Motor neuron (in vitro differentiated cells): Measurements from ENCODE around the gene ITPR1. TPM values are rescaled to one million over a fixed set of nuclear protein-coding genes. Genes with fewer than 3 reads are reported as not detected.

ENCODE experiments used
- ATAC-seq, 8 experiments: fragments of 200-7000 bp; cut with Tn5 transposase; replicated peaks in 6 of 8; 2 replicates each; pipeline ENCODE4 v1.8.0; 2021; ENCODE audit warnings: mild to moderate bottlenecking in 8 of 8, moderate library complexity in 8 of 8
- H3K27ac ChIP-seq, 2 donors: fragments of 250-450 bp; sonication (Bioruptor Pico); 2 replicates each; pipeline ENCODE4 v1.9.0; 2021; ENCODE audit warnings: antibody characterized with exemption in 2 of 2, mild to moderate bottlenecking in 2 of 2, moderate library complexity in 1 of 2
- H3K4me1 ChIP-seq, 2 donors: fragments of 250-450 bp; sonication (Bioruptor Pico); replicated peaks in 1 of 2; 2 replicates each; pipeline ENCODE4 v1.6.1; 2021; ENCODE audit warnings: antibody characterized with exemption in 2 of 2, mild to moderate bottlenecking in 2 of 2, moderate library complexity in 1 of 2
- H3K4me3 ChIP-seq, 5 donors: fragments of 250-450 bp; sonication (Bioruptor Pico); 2 replicates each; pipeline ENCODE4 v1.9.0; 2021; ENCODE audit warnings: antibody characterized with exemption in 5 of 5, mild to moderate bottlenecking in 5 of 5, moderate library complexity in 4 of 5
- WGBS, 10 experiments: fragments of 450-650 bp; shearing (Covaris generic); methylation state at CpG; one replicate each; pipeline ENCODE4 v1.0.0; 2022; 5-methylcytosine and 5-hydroxymethylcytosine counted together
- in situ Hi-C, 9 experiments: fragments of 400-800 bp; cut with MboI; loops; one replicate each; pipeline ENCODE4 v1.15.0; 2021; ENCODE audit warnings: low sequenced_read_pairs in 9 of 9, low pct_unique_long_range_greater_than_20kb in 2 of 9; ENCODE audit not compliant: unreplicated experiment in 9 of 9
- total RNA-seq, 8 experiments: library from RNA; unstranded; fragments of 300-600 nt; gene quantifications; 2 replicates each; pipeline versions ENCODE4 v1.2.3 to v1.2.4, GENCODE V29; 2022

Gene ITPR1
- total RNA-seq, 8 experiments from 2014 or later: 2.2 to 167 (median 12.2) TPM

DNA sequence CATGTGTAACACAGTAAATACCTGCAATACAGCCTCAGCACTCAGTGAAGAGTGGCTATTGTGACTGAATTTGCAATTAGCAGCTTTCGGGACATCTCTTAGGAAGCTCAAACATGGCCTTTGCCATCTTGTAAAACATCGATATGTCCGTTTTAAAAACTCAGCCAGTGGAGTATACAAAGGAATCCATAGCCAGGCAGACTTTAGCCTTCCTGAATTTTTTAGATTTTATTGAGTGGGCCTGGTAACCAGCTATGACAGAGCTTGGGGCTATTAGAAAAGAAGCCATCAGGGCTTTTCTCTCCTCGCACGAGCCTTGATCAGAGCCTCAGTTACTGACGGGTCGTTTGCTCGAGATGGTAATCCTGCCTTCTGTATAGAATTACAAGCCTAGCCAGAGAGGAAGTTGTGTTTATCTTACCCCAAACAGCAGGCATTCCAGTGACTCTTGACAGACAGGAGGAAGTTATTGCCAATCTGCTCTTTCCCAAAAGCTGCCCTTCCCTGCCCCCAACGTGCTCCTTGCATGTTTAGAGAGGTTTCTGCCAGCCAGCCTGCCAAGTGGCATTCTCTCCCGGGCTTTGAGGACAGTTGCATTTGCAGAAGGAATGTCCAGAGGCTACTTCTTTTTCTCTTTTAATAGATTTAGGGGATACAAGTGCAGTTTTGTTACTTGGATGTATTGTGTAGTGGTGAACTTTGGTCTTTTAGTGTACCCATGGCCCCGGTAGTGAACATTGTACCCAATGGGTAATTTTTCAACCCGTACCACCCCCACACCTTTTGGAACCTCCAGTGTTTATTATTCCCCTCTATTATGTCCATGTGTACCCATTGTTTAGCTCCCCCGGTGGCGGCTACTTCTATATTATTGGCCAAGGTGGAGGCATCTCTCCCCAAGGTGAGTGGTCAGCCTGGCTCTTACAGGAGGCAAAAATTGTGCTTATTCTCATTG, 40.6 kb downstream of the ITPR1 start:
- H3K4me3 ChIP-seq: no peak overlapping the region
- in situ Hi-C loops: no loop called here
- peaks cover 8 to 9% of the 10 kb centered on the region in 2 donors for H3K4me1 ChIP-seq
- WGBS, 10 experiments: 31 to 76% (median 58%) methylated on average over 3 to 12 of the region's 14 CpGs; no CpG with 5 or more reads in 1 of the 10 experiments
- no peak overlapping the region for H3K27ac ChIP-seq
- peak in 3 of 8 experiments; percentile 48 to 87 (median 56) for ATAC-seq

DNA sequence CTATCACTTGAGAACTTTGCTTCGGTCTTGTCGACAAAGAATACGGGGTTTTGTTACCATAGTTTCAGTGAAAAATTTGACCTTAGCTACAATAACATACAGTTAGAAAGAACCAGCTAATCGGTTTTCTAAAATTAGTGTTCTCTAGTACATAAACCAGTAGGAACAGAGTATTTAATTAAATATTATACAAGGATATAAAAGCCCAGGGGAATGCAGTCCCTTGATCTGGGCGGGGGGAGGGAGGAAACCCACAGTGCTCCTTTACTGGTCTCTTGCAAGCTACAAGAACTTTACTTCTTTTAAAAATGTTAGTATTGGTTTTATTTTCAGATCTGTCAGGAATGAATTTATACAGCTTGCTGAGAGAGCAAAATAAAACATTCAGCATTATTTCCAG, 41.8 kb downstream of the ITPR1 start:
- in situ Hi-C loops: no loop called here
- H3K4me1 ChIP-seq: peaks cover 5 to 8% of the 10 kb centered on the region in 2 donors
- H3K4me3 ChIP-seq: no peak overlapping the region
- H3K27ac ChIP-seq: no peak overlapping the region
- no peak for ATAC-seq
- WGBS, 10 experiments: 48 to 93% (median 78%) methylated on average over 1 to 4 of the region's 5 CpGs

DNA sequence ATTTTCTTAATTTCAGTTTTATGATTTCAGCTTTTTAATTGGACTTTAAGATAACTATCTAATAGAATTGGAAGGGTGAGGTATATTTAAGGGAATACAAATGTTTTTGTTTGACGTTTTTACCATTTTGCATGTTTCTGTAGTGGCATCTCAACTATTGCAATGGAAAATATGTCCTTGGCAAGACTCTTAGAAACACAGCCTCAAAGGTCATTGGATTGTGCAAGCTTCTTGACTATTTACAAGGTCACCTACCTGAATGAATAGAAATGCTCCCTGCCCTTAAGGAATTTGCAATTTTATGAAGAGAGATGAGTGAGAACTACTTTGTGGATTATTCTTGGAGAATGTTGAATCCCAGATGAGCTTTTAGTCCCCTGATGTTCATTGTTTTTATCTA, 43.1 kb downstream of the ITPR1 start:
- Histone ChIP-seq H3K4me3 (no peak overlapping the region), H3K27ac (no peak overlapping the region), H3K4me1 (peaks cover 5 to 8% of the 10 kb centered on the region in 2 donors)
- no peak for ATAC-seq
- in situ Hi-C loops: no loop called here
- WGBS, 10 experiments: 18 to 100% (median 78%) methylated on average over 1 of the region's 1 CpG

DNA sequence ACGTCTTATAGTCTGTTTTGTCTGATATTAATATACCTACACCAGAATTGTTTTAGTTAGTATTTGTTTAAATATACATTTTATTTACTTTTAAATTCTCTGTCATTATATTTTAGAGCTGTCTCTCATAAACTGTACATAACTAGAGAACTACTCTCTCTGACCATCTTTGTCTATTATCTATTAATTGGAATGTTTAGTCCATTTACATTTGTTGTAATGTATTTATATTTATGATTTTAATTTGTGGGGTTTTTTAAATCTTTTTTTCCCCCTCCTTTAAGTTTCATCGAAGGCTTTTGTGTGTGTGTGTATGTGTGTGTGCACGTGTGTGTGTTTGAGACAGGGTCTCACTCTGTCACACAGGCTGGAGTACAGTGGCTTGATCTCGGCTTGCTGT, 47.1 kb downstream of the ITPR1 start:
- no peak overlapping the region for H3K4me3 ChIP-seq
- no peaks in the 10 kb centered on the region for H3K4me1 ChIP-seq
- 33 to 100% (median 96%) methylated on average over 1 to 4 of the region's 4 CpGs; no CpG with 5 or more reads in 1 of the 10 experiments for WGBS, 10 experiments
- in situ Hi-C loops: no loop called here
- ATAC-seq: no peak
- no peak overlapping the region for H3K27ac ChIP-seq

DNA sequence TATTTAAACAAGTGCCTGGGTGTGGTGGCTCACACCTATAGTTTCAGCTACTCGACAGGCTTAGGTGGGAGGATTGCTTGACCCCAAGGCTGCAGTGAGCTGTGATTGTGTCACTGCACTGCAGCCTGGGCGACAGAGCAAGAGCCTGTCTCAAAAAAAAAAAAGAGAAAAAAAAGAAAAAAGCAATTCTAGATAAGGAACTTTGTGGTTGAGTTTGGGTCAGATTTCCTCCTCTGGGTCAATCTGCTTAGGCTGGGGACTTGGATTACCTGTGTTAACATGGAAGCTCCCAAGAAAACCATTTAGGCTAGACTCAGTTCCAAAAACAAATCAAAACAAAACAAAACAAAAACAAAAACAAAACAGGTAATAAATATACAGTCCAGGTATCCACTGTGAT, 50.0 kb downstream of the ITPR1 start:
- 41 to 100% (median 80%) methylated on average over 1 to 2 of the region's 2 CpGs; no CpG with 5 or more reads in 1 of the 10 experiments for whole genome bisulfite sequencing, 10 experiments
- in situ Hi-C loops: no loop called here
- ATAC-seq: no peak

DNA sequence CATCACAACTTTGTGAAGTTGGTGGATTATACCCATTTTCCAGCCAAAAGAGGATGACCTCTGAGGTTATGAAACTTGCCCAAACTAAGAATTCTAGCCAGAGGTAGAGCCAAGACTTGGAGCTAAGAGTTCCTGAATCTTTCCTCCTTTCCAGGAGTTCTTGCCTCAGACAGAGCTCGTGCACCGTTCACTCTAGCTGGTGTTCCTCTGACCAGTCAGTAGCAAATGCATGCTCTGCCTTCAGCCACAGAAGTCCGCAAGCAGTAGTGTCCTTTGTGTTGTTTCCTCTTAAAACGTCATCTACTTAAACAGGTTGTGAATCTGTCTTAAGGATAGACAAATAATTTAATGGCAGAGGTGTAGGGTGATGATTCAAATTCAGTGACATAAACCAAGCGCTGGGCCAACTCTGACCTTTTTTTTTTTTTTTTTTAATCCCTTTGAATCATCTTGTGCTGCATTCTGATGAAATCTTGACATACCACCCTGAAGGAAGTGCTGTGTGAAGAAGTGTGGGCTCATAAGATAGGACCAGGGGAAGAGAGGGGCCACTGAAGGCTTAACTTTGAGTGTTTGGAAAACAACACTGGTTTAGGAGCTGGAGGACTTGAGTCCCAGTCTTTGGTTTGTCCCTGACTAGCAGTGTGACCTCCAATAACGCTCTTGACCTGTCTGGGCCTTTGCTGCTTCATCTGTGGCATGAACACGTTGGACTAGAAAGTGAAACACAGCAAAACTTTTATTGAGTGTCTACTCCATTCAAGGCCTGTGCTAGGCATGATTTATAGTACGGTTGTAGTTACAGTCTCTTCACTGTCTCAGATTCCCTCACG, 53.4 kb downstream of the ITPR1 start:
- Histone ChIP-seq H3K27ac (no peak overlapping the region), H3K4me1 (peaks cover 0 to 3% of the 10 kb centered on the region in 2 donors), H3K4me3 (no peak overlapping the region)
- WGBS, 10 experiments: 48 to 89% (median 84%) methylated on average over 2 to 8 of the region's 9 CpGs
- ATAC-seq: no peak
- in situ Hi-C loops: no loop called here

More for the DNA sequence above, 50.0 kb downstream of the ITPR1 start:
- no peak overlapping the region for H3K27ac ChIP-seq
- no peaks in the 10 kb centered on the region for H3K4me1 ChIP-seq
- H3K4me3 ChIP-seq: no peak overlapping the region

DNA sequence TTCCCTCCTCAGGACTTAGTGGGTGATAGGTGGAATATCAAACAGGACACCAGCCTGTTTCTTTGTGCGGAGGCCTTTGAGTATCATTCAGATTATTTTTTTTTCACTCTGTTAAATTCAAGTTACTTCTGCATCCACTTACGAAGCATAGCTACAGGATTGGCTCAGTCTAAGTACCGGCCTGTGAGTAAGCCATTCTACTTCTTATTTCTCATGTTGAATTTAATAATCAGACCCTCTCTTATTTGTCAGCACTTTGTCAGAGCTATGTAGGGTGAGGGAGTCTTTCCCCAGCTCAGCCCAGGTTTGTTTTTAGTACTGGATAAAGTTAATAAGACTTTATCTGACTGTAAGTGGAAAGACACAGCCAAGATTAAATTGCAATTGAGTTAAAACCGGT, 54.7 kb downstream of the ITPR1 start:
- WGBS, 10 experiments: 51 to 100% (median 83%) methylated on average over 1 to 4 of the region's 4 CpGs
- in situ Hi-C loops: no loop called here
- H3K4me3 ChIP-seq: no peak overlapping the region
- H3K27ac ChIP-seq: no peak overlapping the region
- no peak for ATAC-seq
- H3K4me1 ChIP-seq: peaks cover 0 to 11% of the 10 kb centered on the region in 2 donors

DNA sequence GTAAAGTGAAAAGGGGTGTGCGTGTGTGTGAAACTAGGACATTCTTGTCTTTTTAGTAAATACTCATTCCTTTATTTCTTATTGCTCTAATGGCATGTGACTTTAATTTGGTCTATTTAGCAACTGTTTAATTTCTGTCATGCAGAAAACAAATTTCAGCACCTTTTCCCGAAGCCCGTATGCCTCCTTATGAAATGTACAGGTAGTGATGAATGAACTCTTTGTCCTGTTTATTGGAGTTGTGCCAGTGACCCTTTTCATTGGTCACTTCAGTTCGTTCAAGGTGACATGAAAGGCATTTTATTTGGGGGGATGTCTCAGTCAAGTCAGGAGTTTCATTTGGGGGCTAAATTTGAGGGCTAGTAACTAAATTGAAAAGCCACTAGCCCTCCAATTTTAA, 55.2 kb downstream of the ITPR1 start:
- no peak for ATAC-seq
- H3K4me3 ChIP-seq: no peak overlapping the region
- peaks cover 0 to 14% of the 10 kb centered on the region in 2 donors for H3K4me1 ChIP-seq
- no peak overlapping the region for H3K27ac ChIP-seq
- WGBS, 10 experiments: 54 to 92% (median 82%) methylated on average over 1 to 4 of the region's 4 CpGs
- in situ Hi-C loops: no loop called here

DNA sequence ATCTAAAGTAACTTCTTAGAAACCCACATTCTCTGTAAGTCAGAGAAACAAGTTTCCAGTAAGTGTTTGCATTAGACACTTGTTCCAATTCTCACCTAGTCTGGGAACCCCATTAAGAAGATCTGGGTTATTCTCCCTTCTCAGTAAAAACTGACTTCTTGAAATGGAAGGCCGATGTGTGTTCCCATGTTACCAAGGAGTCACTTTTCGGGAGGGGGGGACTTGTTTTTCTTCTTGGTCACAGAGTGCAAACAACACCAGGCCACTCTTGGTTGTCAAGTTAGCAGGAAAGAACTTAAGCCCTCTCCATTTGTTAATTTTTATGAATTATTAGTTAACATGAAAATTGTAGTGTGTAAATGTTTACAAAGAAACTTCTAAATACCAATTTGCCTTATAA, 55.6 kb downstream of the ITPR1 start:
- no peak overlapping the region for H3K27ac ChIP-seq
- peak in 1 of 8 experiments; percentile 84 for ATAC-seq
- WGBS, 10 experiments: 0 to 95% (median 76%) methylated on average over 1 to 2 of the region's 2 CpGs; no CpG with 5 or more reads in 2 of the 10 experiments
- in situ Hi-C loops: no loop called here
- peaks cover 0 to 14% of the 10 kb centered on the region in 2 donors for H3K4me1 ChIP-seq
- no peak overlapping the region for H3K4me3 ChIP-seq

DNA sequence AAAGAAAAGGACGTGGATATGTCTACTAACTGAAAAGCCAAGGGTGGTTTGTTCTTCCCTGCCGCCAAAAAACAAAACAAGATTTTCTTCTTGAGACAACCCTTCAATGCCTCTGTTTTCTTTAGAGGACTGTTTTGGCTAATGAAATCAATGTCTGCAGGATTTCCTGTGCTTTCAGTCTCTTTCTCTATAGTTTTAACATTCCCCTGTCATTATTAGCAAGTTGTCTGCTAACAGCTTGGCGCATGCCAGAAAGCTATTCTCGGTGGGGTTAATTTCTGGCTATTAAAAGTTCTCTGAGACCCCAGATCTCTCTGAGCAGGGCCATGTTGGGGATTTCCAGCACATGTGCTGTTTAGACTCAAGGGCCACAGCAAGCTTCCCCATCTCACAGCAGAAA, 56.7 kb downstream of the ITPR1 start:
- 20 to 95% (median 83%) methylated on average over 1 to 4 of the region's 4 CpGs; no CpG with 5 or more reads in 1 of the 10 experiments for WGBS, 10 experiments
- in situ Hi-C loops: no loop called here
- no peak overlapping the region for H3K27ac ChIP-seq
- H3K4me3 ChIP-seq: no peak overlapping the region
- peaks cover 0 to 14% of the 10 kb centered on the region in 2 donors for H3K4me1 ChIP-seq
- ATAC-seq: no peak

DNA sequence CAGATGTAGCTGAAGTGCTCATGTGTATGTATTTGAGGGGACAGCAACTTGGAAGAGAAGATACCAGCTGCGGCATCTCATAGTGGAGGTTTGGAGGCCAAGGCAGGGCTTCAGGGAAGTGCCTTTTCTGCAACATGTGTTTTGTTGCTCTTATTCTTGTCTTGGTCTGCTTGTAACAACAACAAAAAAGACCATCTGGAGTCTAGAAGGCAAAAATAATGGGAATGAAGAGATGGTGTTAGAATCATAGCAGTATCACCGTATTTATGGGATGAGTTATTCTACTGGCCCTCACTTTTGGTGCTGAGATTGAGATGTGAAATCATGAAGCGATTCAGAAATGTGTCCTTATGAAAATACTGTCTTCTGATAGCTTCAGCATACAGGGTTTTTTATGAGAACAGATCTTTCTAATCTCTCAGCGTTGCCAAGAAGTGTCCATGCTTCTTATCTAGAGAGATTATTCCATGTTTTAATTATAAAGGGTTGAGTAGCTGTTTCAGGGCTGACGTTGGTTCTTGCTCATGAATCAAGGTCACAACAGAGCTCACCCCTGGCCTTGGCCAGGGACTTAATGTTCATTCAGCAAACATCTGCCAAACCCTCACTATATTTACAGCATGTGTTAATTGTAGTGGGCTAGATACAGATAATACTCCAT, 58.0 kb downstream of the ITPR1 start:
- H3K4me1 ChIP-seq: peaks cover 0 to 14% of the 10 kb centered on the region in 2 donors
- WGBS, 10 experiments: 30 to 100% (median 77%) methylated on average over 2 to 5 of the region's 5 CpGs
- H3K4me3 ChIP-seq: no peak overlapping the region
- no peak for ATAC-seq
- in situ Hi-C loops: no loop called here
- H3K27ac ChIP-seq: no peak overlapping the region

DNA sequence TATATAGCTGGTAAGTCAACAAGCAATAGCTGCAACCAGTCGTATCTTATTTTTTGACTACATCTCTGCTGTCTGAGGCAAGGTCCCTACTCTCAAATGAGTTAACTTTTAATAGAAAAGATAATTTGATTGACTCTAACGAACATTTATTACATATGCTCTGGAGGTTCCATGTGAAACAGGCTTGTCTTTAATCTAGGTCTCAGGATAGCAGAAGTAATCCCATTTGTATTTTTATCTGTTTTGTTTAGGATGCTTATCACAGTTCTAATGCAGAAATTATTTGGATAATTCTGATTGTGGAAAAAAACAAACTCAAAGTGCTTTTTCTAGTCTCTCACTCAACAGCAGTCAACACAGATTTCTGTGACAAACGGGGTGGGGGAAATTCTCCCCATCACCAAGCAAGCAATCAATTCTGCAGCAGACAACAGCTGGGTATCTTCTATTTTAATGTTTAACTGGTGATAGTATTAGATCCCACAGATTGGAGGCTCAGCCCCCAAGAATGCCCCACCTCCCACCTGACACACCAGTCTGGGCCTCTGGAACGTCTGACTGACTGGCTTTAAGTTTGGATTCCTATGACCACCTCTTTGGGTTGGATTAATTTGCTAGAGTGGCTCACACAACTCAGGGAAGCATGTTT, 58.8 kb downstream of the ITPR1 start:
- WGBS, 10 experiments: 18 to 81% (median 70%) methylated on average over 1 to 4 of the region's 4 CpGs; no CpG with 5 or more reads in 2 of the 10 experiments
- no peak for ATAC-seq
- peaks cover 0 to 14% of the 10 kb centered on the region in 2 donors for H3K4me1 ChIP-seq
- no peak overlapping the region for H3K4me3 ChIP-seq
- no peak overlapping the region for H3K27ac ChIP-seq
- in situ Hi-C loops: no loop called here
